Activated effector memory CD4-positive, alpha-beta T cell treated with Interleukin-2 at 50 U/mL for 16 hours (primary cell): ENCODE data around the gene PAWR.
"Not testable (repeated sequence)": the region's sequence is repeated elsewhere in the genome, so short reads cannot be mapped to it uniquely, and the experiment has no call there.

Experiments used
- DNase-seq: peaks from one replicate; pipeline ENCODE4 v3.0.0-alpha.2; 2020

PAWR gene

DNA sequence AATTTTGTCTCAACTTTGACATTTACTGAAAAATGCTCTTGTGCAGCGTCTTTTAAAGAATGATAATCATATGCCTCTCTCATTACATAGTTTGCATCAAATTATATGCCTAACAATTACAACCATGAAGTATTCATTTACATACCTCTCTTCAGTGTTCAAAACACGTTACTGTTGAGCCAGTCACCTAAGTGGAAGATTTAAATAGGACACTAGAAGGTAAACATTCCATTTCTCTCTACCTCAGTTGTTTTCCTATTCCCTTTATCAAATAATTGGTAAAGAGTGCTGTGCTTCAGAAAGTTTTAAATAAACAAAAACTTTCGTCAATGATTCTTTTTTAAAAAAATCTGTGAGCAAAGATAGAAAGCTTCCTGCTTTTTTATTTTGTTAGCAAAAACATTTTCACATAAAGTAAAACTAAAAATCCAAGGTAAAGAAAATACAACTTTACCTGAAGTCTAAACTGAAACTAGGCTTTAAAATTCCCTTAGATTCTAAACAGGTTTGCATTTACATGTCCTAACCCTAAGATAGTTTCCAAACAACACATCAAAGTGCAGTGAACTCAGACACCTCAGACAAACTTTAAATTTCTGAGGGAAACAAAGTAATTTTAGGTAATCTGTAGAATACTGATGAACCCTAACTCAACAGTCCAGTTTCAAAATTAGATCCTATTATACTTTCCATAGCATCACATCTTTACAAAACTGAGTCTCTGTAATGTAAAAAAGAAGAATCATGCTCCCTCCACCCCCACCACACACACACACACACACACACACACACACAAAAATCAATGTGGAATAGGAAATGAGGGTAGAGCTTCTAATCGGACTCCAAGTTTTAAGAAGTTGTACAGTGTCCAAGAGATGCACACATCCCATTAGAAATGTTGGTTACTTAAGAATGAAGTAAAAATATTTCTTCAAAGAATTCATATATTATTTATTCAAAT lies 46.2 kb downstream of the PAWR start:
- DNase-seq = no peak

DNA sequence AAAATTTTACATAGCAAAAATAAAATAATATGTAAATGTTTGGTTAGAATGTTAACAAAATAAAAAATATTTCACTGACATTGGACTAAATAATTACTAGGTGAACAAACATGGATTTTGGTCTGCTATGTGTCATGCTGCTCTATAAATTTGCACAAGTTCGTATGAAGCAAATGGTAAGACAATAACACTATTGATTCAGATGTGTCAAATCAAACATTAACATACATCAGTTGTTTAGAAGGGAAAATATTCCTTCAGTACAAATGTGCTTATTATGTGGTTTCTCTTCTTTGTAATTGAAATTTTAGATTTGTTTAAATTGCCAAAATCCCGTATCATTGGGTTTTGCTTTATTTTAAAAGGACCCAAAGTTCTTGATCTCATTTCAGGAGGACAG lies 46.9 kb downstream of the PAWR start:
- no peak for DNase-seq

DNA sequence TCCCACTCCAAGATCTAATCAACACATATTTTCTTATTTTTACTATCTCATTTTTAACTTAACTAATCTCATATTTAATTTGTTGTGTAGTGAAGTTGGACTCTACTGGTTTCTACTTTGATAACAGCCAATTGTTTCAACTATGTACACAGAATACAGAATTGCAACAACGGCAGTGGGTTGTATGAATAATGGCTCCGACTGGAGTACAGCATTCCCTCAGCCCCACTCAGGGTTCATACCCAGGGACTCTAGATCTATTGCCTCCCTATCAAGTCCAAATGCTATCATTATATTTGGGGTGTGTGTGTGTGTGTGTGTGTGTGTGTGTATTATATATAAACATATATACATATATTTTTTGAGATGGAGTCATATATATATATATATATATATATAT lies 52.3 kb downstream of the PAWR start:
- DNase-seq = no peak

DNA sequence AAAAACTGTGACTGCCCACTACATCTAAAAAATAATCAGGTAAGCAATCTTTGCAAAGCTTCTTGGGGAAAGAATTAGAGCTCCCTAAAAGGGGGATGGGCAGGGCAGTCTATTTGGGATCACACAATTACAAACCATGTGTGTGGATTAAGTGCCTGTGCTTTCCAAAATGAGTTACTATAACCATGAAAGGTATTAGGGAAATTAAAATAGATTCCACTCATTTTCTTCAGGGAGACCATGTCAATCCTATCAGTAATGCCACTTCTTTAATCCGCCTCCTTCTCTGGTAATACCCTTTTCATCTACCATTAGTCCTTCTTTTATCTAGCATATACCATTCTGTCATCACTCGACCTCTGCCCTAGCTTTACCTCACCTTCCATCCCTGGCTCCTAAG lies 53.7 kb downstream of the PAWR start:
- DNase-seq = no peak

DNA sequence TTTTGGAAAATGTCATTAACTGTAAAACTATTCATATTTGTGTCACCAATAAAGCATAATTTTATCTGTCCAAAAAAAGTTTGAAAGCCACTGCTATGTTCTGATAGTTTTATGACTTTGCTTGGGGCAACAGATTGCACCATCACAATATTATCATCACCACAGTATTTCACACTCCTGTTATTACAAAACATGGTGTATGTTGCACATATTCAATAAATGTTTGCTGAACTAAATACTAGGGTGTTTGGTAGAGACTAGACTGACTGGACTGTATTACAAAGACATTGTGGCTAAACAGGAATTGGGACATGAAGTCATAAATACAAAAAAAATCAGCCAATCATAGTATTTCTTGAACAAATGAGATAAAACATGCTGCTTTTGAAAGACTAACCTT lies 55.1 kb downstream of the PAWR start:
- DNase-seq = no peak

DNA sequence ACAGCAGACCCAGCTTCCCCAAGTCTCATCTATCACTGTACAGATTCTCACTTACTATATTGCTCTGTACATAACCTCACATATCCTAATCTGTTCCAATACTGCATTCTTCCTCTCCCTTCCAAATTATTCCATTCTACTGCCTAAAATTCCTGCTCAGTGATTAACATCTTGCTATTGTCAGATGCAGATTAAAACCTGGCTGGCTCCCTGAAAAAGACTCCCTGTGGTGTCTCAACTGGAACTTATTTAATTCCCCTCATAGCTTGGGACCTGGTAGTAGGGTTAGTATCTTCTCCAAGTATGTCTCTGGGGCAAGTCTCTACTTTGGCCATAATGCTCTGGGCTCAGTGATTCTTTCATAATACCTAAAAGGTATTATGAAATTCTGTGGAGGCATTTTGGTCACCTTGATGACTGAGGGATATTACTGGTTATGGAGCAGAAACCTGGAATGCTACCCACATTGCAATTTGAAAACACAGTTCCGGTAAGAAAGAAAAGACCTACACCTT lies 55.8 kb downstream of the PAWR start:
- no peak for DNase-seq

DNA sequence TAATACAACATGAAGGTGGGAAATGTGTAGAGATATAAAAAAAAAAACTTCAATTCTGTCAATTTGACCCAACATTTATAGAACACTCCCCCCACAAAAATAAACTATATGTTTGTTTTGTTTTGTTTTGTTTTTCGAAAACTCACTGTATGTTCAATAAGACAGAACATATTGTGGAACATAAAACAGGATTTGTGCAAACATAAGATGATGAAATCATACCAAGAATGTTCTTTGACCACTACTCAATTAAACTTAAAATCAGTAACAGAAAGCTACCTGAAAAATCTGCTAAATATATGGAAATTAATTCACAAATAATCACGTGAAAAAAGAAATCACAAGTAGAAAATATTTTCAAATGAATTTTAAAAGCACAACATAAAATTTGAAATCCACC lies 61.2 kb downstream of the PAWR start:
- DNase-seq = no peak

DNA sequence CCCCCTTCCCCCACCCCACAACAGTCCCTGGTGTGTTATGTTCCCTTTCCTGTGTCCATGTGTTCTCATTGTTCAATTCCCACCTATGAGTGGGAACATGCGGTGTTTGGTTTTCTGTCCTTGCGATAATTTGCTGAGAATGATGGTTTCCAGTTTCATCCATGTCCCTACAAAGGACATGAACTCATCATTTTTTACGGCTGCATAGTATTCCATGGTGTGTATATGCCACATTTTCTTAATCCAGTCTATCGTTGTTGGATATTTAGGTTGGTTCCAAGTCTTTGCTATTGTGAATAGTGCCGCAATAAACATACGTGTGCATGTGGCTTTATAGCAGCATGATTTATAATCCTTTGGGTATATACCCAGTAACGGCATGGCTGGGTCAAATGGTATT lies 64.0 kb downstream of the PAWR start:
- not testable (repeated sequence) for DNase-seq

DNA sequence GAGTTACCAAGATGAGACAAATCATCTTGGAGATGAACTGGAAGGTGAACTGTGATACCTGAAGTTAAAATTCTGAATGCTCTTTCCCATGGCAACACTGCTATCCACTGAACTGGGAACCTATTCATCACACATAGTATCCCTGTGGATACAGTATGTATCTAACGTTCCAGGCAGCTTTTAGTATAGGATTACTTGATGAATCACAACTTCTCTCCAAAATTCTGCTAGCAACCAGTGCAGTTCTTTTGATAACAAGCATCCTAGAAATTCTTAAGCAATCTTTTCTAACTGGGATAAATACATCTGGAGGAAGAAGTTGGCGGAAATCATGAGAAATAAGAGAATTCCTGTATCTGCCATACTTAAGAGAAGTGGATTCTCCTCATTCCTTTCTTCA lies 66.4 kb downstream of the PAWR start:
- no peak for DNase-seq

DNA sequence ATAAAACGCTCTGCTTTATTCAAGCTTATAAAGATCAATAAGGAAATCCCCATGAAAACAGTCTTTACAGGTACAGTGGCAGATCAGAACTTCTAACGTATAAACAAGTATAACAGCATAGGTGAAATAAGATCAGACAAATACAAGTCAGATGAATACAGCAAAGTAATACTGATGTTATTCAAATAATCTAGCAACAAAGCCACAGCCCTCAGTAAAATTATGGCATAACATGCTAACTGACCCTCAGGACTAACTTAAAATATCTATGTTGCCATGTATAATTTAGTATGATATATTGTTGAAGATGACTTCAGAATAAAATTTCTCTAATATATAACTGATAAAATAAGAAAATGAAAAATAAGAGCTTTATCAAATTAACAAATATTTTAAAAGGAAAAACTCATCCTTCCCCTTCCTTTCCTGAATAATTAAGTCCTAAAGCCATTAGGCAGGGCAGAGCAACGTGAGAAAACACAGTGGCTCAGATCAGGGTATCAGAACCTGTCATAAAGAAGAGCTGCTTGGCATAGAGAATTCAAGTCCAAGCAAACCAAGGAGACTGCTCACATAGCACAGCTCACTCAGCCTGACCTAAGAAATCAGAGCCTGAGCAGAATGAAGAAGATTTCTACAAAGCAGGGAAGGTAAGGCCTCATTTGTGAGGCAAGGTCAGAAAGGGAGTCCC lies 70.7 kb downstream of the PAWR start:
- DNase-seq = no peak

DNA sequence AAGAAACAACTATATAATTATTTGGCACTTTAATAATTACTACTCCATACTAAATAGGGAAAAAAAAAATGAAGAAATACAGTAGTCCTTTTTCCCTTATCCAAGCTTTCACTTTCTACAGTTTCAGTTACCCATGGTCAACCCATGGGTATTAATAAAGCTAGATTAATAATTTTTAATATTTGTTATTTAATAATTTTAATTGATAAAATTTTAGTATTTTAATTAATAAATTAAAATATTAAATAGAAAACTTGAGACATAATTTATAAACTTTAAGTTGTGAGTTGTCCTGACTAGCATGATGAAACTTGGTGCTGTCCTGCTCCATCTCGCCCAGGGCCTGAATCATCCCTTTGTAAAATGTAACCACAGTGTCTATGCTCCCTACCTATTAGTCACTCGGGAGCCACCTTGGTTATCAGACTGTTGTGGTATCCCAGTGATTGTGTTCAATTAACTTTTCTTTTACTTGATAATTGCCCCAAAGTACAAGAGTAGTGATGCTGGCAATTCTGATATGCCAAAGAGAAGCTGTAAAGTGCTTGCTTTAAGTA lies 71.8 kb downstream of the PAWR start:
- DNase-seq = no peak

DNA sequence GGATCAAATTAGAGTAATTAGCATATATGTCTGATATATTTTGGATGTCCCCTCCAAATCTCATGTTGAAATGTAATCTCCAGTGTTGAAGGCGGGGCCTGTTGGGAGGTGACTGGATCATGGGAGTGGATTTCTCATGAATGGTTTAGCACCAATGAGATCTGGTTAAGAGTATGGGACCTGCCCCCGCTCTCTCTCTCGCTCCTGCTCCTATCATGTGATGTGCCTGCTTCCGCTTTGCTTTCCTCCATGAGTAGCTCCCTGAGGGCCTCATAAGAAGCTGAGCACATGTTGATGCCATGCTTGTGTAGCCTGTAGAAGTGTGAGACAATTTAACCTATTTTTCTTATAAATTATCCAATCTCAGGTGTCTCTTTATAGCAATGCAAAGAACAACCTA lies 73.1 kb downstream of the PAWR start:
- no peak for DNase-seq

DNA sequence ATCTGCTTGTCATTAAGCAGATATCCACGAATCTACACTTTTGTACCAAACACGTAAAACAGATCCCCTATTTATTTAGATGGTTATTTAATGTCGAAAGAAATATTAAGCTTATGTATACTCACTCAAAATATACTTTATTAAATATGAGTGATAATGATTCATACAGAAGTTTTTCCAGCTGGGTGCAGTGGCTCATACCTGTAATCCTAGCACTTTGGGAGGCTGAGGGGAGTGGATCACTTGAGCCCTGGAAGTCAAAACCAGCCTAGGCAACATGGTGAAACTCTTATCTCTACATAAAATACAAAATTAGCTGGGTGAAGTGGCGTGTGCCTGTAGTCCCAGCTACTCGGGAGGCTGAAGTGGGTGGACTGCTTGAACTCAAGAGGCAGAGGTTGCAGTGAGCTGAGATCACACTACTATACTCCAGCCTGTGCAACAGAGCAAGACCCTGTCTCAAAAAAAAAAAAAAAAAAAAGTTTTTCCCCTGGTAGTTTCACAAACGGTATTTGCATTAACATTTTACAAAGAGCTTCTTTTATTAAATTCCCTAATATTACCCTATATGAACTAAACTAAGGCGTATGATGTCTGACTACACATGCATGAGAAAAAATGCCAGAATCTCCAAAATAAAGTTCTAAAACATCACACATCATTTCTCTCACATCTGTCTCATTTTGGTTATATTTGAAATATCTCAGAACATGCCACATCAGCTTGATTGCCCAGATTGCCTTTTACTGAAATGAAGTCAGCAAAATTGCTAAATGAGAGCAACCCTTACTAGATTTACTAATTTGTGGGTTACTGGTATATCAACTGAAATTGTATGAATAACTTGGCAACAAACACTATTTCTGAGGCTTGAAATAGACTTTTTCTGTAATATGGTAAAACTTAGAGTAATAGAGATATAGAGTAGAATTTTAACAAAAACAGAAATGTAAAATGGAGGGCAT lies 74.9 kb downstream of the PAWR start:
- no peak for DNase-seq

DNA sequence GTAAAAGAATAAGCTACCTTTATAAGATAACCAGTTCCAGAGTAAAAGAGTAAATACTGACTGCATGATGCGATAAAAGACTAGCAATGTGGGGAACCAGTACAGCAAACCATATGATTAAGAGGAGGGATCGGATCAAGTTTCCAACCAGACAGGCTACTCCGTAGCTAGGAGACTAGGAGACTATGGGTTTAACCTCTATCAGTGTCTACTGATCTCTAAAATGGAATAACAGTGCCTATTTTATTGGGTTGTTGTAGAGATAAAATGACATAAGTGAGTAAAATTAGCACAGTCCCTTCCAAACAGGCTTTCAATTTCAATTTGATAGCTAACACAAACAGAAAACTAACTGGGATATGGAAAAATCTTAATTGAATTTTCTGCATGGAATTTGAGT lies 76.0 kb downstream of the PAWR start:
- no peak for DNase-seq

DNA sequence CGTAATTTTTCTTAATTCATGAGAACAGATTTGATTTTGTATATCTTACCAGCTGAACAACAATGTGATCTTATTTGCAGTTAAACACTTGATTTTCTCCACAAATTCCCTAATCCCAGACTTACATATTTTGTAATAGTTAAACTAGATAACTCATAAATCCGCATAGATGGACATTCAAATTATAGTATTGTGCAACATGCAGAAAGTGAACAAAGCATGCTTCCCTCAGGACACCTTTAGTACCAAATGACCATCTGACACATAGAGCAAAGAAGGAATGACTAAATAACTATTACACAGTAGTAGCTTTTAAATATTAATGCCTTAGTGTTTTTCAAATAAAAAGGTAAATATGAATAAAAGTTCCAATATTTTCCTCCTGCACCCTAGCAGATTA lies 88.9 kb downstream of the PAWR start:
- DNase-seq = no peak

DNA sequence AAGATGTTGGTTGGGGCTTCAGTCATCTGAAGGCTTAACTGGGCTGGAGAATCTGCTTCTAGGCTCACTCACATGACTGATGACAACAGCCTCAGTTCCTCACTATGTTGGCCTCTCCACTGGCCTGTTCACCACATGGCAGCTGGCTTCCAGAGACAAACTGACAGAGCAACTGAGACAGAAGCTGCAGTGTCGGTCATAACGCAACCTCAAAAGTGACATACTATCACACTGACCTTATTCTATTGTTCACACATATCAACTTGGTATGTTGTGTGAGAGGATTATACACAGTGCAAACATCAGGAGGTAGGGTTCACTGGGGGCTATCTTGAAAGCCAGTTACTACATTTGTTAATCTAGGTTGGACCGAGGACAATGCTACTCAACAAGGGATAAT lies 92.9 kb downstream of the PAWR start:
- DNase-seq = no peak

DNA sequence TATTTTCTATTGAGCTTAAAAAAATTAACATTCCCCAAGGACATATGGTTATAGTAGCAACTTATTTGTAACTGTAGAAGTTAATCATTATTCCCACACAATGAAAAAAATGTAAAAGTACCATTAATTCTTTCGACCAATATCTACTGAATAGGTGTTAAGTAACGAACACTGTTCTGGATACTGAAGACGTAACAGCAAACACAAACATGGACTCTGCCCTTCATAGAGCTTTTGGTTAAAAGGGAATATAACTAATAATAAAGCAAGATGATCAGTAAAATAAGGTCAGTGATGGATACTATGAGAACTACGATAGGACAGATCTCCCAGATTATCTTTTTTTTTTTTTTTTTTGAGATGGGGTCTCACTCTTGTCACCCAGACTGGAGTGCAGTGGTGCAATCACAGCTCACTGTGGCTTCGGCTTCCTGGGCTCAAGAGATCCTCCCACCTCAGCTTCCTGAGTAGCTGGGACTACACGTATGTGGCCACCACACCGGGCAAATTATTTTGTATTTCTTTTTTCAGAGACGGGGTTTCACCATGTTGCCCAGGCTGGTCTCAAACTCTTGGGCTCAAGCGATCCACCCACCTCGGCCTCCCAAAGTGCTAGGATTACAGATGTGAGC lies 93.9 kb downstream of the PAWR start:
- DNase-seq = no peak

DNA sequence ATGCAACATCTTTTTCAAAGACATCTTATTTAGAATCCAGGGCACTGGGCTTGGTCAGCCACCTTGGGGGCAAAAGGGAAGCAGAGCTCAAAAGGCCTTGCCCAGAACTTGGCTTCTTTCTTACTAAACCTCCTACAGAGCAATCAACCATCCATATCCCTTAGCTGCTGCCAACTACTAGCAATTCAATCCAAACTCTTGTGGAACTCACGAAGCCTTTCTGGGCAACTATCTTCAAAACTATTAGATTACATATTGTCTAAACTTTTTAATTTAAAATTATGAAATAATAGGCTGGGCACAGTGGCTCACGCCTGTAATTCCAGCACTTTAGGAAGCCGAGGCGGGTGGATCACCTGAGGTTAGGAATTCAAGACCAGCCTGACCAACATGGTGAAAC lies 95.5 kb downstream of the PAWR start:
- DNase-seq = no peak

DNA sequence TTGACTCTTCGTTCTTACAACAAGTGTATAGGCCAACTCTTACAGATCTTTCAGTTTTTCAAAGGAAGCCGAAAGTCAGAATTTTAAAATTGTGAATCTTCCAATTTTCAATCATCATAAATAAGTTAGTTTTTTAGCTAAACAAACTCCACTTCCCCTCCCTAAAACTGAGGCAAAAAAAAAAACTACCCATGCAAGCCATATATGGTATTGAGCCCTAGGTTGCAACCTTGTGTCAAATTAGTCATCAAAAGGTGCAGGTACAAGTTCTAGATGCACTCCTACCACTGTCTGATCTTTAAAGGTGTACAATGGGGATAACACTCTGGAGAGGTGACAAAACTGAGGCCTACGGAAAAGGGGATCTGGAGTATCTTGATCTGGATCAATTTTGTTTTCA lies 97.9 kb downstream of the PAWR start:
- DNase-seq = no peak

DNA sequence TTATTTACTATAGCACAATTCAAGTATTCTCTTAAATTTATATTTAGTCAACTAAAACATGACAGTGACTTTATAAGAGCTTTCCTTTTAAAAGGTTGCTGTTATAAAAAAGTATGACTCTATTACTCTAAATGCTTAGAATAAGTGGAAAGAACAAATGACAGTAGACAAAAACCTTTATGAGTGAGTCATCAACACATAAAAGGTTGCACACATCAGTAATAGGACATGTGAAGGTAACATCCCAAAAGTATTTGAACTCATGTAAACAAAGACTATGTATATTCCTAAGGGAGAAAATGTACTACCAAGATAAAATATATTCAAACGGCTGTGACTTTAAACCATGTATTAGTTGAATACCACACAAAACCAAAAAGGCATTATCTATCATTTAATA lies 98.8 kb downstream of the PAWR start:
- DNase-seq = no peak

DNA sequence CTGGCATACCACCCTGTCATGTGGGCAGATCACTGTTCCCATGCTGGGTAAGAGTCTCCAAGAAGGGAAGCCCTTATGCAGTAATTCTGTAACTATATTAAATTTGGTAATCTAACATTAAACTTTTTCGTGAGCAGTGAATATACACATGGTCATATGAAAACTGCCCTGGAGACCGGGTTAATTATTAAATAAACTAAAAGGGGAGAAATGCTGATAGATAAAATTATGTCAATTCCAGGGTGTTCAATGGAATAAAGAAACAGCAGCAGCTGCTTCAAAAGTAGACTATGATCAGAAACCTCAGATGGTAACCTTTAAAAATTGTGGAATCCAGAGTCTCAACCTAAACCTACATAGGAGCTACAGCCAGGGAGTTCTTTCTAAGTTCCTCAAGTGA lies 100.0 kb downstream of the PAWR start:
- no peak for DNase-seq

DNA sequence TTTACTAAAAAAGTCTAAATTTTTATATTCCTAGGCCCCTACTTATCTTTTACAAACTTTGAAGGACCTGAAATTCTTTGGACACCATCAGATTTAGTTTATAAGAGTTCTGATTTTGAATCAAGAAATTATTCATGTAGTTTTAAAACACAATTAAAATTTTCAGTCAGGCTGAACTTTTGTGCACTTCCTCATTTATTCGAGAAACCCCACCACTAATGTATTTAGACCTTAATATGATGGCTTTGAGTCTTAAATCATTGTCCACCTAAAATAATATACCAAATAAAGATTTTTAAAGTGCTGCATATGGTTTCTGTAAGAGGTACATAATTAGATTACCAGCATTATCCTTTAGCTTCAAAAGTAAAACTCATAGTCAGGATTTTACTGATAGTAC lies 103.4 kb downstream of the PAWR start:
- DNase-seq = no peak
